Heart left ventricle (tissue), 13 donors: ENCODE data around the gene JPH2.

Experiments used
- CTCF ChIP-seq, 12 donors: fragments of 200-600 bp; sonication (generic) in 4 of 12; IDR thresholded peaks; one replicate each; pipeline versions ENCODE4 v1.5.0 to v1.8.0; 2018 to 2022; ENCODE audit warnings: antibody characterized with exemption in 12 of 12, mild to moderate bottlenecking in 5 of 12
- POLR2A ChIP-seq, 2 donors: fragments of 450-650 bp; IDR thresholded peaks; one replicate each; pipeline ENCODE4 v1.6.1; 2017; ENCODE audit warnings: antibody characterized with exemption in 2 of 2, mild to moderate bottlenecking in 2 of 2, moderate library complexity in 2 of 2
- donor health status: ischemic (EF 13 %, LVEDD 7.1; RV severe dilation, severe dysfunction).
- donor health status: DM: no; HTN: yes; CAD: no.
- donor health status: DM: no; HTN: no; CAD: no.
- donor health status: ischemic (EF 25% LVEDD 6.9; RV normal size, moderate dysfunction).
- donor health status: ischemic (EF 25% LVEDD 5.7; RV mildly dilated, moderate dysfunction).
- donor health status: ischemic (EF 35%, LVEDD 5.7; RV mildly dilated, moderate dysfunction).
- donor health status: nonischemic (EF 11% LVEDD 7.7; RV severe dilation, severe dysfunction).
- donor health status: DM: yes; HTN: yes; CAD: no.
- donor health status: PGD.
- donor health status: ischemic (EF 29% LVEDD 5.4; RV normal size, mild dysfunction).
- donor health status: nonischemic (EF 23%, LVEDD 6.1; RV moderate dilation, normal function).

- TF ChIP-seq CTCF (IDR thresholded peaks at IDR 0.05) (no peak), POLR2A (IDR thresholded peaks at IDR 0.05) (no peak)
Observed at GRCh38 chr20:44089987-44090674, 96.9 kb downstream of the JPH2 start.
